Naive B cell (primary cell): ENCODE results near the gene MAMSTR. TPM values are rescaled to one million over a fixed set of nuclear protein-coding genes. Genes with fewer than 3 reads are reported as not detected.
"Not testable (repeated sequence)": the region's sequence is repeated elsewhere in the genome, so short reads cannot be mapped to it uniquely, and the experiment has no call there.

Experiments
- ATAC-seq, 2 donors: fragments of 150-1000 bp; cut with Tn5 transposase; 2 replicates each; pipeline ENCODE4 v1.10.0; 2021; ENCODE audit warnings: low read depth in 2 of 2, mild to moderate bottlenecking in 2 of 2, moderate library complexity in 2 of 2
- DNase-seq: peaks from one replicate; pipeline ENCODE4 v3.0.0; 2022
- H3K27ac Mint-ChIP-seq, 6 donors: one replicate each; pipeline ENCODE4 v1.8.0; 2020 to 2022; ENCODE audit warnings: mild to moderate bottlenecking in 6 of 6, mixed read lengths in 6 of 6, moderate library complexity in 5 of 6, inconsistent platforms in 2 of 6
- H3K27me3 Mint-ChIP-seq, 3 donors: one replicate each; pipeline ENCODE4 v1.8.0; 2021 to 2022; ENCODE audit warnings: mixed read lengths in 3 of 3, mild to moderate bottlenecking in 1 of 3
- H3K36me3 Mint-ChIP-seq, 2 donors: one replicate each; pipeline ENCODE4 v1.8.0; 2020 to 2022; ENCODE audit warnings: mixed read lengths in 2 of 2, inconsistent platforms in 1 of 2, mild to moderate bottlenecking in 1 of 2
- H3K4me1 Mint-ChIP-seq, 3 donors: one replicate each; pipeline ENCODE4 v1.8.0; 2020 to 2022; ENCODE audit warnings: mixed read lengths in 3 of 3, inconsistent platforms in 1 of 3, mild to moderate bottlenecking in 1 of 3, moderate library complexity in 1 of 3
- H3K4me3 Mint-ChIP-seq, 8 donors: one replicate each; pipeline ENCODE4 v1.8.0; 2020 to 2022; ENCODE audit warnings: mild to moderate bottlenecking in 8 of 8, mixed read lengths in 8 of 8, moderate library complexity in 8 of 8, inconsistent platforms in 2 of 8
- H3K9me3 Mint-ChIP-seq, 7 donors: one replicate each; pipeline ENCODE4 v1.8.0; 2020 to 2022; ENCODE audit warnings: mixed read lengths in 7 of 7, mild to moderate bottlenecking in 5 of 7, inconsistent platforms in 2 of 7, moderate library complexity in 1 of 7
- polyA plus RNA-seq, 6 donors: library from polyadenylated mRNA; unstranded; fragments of 300-500 nt; fragmentation: Illumina TruSeq; gene quantifications; one replicate each; pipeline ENCODE4 v1.2.3, GENCODE V29; 2021; ENCODE audit warnings: low read depth in 6 of 6

Gene MAMSTR
- polyA plus RNA-seq, 6 donors from 2014 or later, result 0.21 to 0.70 (median 0.31) TPM; not detected in 1

DNA sequence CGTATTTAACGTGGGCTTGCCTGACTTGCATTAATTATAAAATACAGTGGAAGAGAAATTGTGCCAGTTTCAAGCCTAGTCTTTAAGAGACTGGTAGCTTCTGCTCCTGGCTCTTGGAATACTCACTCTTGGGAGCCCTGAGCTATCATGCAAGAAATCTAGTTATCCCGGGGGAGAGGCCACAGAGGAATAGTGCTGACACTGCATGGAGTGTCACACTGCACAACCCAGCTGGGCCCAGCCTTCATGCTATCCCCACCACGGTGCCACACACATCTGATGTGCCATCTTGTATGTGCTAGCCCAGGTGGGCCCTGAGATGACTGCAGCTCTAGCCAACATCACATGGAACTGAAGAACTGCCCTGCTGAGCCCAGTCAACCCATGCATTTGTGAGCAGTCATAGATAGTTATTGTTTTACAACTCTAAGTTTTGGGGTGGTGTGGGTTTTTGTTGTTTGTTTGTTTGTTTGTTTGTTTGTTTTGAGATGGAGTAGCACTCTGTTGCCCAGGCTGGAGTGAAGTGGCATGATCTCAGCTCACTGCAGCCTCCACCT lies 8.3 kb downstream of the MAMSTR start:
- Mint-ChIP-seq H3K36me3 (no peaks in the 10 kb centered on the region), H3K9me3 (peaks cover 0 to 3% (median 0%) of the 10 kb centered on the region in 7 donors), H3K4me1 (peaks cover 15 to 30% (median 30%) of the 10 kb centered on the region in 3 donors), H3K27ac (no peak overlapping the region), H3K27me3 (no peaks in the 10 kb centered on the region), H3K4me3 (peak overlapping the region in 2 of 8 donors; percentile 54 to 73)
- no peak for ATAC-seq
- no peak for DNase-seq

DNA sequence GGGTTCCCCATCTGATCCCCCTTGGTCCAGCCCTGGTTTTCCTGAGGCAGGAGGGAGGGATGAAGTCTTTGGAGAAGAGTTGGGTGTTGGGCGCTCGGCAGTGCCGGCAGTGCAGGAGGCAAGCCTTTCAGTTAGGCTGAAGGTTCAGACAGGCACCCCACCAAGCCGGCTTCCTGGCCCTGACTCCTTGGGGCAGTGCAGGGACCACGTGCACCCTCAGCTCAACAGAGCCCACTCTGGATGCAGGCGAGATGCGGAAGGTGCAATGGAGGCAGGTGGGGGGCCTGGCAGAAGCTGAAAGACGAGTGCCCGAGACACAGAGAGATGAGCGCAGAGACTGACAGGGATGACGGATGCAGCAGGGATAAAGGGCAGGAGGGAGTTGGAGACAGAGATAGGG lies 11.1 kb downstream of the MAMSTR start:
- ATAC-seq (no peak), DNase-seq (no peak)
- no peaks in the 10 kb centered on the region for H3K36me3 Mint-ChIP-seq
- no peaks in the 10 kb centered on the region for H3K27me3 Mint-ChIP-seq
- peaks cover 4 to 13% (median 13%) of the 10 kb centered on the region in 3 donors for H3K4me1 Mint-ChIP-seq
- peak overlapping the region in 1 of 8 donors; percentile 82 for H3K4me3 Mint-ChIP-seq
- peaks cover 0 to 3% (median 0%) of the 10 kb centered on the region in 7 donors for H3K9me3 Mint-ChIP-seq
- peak overlapping the region in 1 of 6 donors; percentile 54 for H3K27ac Mint-ChIP-seq

DNA sequence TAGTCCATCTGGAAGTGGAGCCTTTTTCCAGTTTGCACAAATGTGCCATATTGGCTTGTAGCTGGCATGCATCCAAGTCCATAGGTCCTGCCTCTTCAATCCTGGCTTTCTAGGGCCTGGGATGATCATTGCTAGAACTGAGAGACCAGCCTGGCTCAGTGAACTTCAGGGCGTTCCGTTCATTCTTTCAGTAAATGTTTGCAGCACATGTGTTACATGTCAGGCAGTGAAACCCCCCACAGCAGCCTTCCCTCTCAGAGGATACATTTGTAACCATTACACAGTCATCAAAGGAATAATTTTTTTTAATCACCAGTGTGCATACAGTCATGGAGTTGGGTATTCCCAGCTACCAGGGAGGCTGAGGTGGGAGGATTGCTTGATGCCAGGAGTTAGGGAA lies 14.1 kb downstream of the MAMSTR start:
- DNase-seq, result no peak

DNA sequence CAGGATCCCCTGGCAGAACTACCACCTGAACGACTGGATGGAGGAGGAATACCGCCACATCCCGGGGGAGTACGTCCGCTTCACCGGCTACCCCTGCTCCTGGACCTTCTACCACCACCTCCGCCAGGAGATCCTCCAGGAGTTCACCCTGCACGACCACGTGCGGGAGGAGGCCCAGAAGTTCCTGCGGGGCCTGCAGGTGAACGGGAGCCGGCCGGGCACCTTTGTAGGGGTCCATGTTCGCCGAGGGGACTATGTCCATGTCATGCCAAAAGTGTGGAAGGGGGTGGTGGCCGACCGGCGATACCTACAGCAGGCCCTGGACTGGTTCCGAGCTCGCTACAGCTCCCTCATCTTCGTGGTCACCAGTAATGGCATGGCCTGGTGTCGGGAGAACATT lies 16.2 kb downstream of the MAMSTR start:
- H3K4me1 Mint-ChIP-seq, result peaks cover 0 to 2% (median 0%) of the 10 kb centered on the region in 3 donors

More for the DNA sequence above, 14.1 kb downstream of the MAMSTR start:
- no peak for ATAC-seq
- Mint-ChIP-seq H3K36me3 (no peaks in the 10 kb centered on the region), H3K27ac (peak overlapping the region in 1 of 6 donors; percentile 59), H3K9me3 (peaks cover 0 to 3% (median 0%) of the 10 kb centered on the region in 7 donors), H3K27me3 (no peaks in the 10 kb centered on the region), H3K4me1 (peaks cover 0 to 4% (median 0%) of the 10 kb centered on the region in 3 donors), H3K4me3 (no peak overlapping the region)

DNA sequence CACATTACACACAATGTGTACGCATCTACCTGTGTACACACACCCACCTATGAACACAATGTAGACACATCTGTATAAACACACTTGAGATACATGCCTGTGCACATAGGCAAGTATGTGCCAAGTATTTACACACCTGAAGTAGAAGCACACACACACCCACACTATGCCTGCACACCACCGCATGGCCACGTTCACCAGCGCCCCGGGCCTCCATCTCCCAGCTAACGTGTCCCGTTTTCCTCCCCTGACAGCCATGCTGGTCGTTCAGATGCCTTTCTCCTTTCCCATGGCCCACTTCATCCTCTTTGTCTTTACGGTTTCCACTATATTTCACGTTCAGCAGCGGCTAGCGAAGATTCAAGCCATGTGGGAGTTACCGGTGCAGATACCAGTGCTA lies 16.8 kb downstream of the MAMSTR start:
- H3K36me3 Mint-ChIP-seq, result no peaks in the 10 kb centered on the region
- H3K4me3 Mint-ChIP-seq, result no peak overlapping the region
- no peaks in the 10 kb centered on the region for H3K9me3 Mint-ChIP-seq
- H3K27me3 Mint-ChIP-seq, result peaks cover 0 to 12% (median 10%) of the 10 kb centered on the region in 3 donors
- peaks cover 0 to under 1% (median 0%) of the 10 kb centered on the region in 3 donors for H3K4me1 Mint-ChIP-seq
- peak overlapping the region in 1 of 6 donors; percentile 28 for H3K27ac Mint-ChIP-seq
- ATAC-seq (no peak), DNase-seq (no peak)

More for the DNA sequence above, 16.2 kb downstream of the MAMSTR start:
- Mint-ChIP-seq H3K9me3 (no peaks in the 10 kb centered on the region), H3K27me3 (peaks cover 0 to 7% (median 6%) of the 10 kb centered on the region in 3 donors), H3K4me3 (no peak overlapping the region), H3K36me3 (no peaks in the 10 kb centered on the region), H3K27ac (peak overlapping the region in 1 of 6 donors; percentile 54)
- no peak for ATAC-seq
- no peak for DNase-seq

DNA sequence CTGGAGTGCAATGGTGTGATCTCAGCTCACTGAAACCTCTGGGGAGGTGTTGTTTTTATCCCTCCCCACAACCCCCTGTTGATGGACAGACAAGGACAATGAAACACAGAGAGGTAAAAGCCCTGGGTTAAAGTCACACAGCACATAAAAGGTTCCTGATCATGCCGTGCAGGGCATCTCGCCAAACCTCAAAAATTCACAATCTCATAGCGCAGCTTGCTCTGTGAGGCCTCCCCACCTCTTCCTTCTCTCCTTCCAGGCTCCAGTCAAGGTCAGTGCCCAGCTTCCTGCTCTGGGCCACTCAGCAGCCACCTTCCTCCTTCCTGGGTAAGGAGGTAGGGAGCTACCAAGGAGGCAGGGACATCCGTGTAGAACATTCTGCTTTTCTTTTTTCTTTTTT lies 21.5 kb downstream of the MAMSTR start:
- Mint-ChIP-seq H3K4me1 (peaks cover 9 to 14% (median 12%) of the 10 kb centered on the region in 3 donors), H3K9me3 (no peaks in the 10 kb centered on the region), H3K36me3 (no peaks in the 10 kb centered on the region), H3K4me3 (peak overlapping the region in 1 of 8 donors; percentile 51), H3K27ac (peak overlapping the region in 1 of 6 donors; percentile 41), H3K27me3 (peaks cover 0 to 29% (median 24%) of the 10 kb centered on the region in 3 donors)
- DNase-seq, result no peak
- ATAC-seq, result no peak

DNA sequence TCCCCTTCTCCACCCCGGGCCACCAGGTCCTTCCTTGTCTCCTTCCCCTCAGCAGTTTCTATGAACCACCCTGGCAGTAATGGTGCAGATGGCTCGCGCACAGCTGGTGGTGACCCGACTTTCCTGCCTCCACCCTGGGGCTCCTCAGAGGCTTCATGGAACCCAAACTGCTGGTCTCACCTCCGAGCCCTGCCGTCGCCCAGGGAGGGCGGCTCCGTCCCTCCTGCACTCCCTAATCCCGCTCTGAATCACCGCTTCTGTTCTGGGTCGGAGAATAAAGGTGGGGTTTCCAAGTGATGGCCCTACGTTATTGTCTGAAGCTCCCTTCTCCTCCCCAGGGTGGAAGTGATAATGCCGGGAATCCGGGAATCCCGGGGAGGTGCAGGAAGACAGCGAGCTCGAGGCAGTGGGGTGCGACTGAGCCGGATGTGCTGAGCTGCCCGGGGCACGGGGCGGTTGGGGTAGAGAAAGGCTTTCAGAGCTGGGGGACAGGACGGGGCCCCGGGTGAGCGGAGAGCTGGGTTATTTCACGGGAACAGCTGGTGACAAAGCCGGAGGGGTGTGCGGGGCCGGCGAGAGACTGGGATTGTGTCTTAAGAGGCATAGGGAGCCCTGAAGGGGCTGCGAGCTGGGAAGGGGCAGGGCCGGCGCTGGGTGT lies 23.0 kb downstream of the MAMSTR start:
- peak overlapping the region in 7 of 8 donors; percentile 75 to 86 (median 80) for H3K4me3 Mint-ChIP-seq
- peaks cover 0 to 29% (median 24%) of the 10 kb centered on the region in 3 donors for H3K27me3 Mint-ChIP-seq
- no peaks in the 10 kb centered on the region for H3K9me3 Mint-ChIP-seq
- peaks cover 9 to 14% (median 12%) of the 10 kb centered on the region in 3 donors for H3K4me1 Mint-ChIP-seq
- H3K27ac Mint-ChIP-seq, result peak overlapping the region in 3 of 6 donors; percentile 72 to 85 (median 84)
- ATAC-seq, result peak; percentile 54 to 60
- no peaks in the 10 kb centered on the region for H3K36me3 Mint-ChIP-seq
- DNase-seq, result no peak

DNA sequence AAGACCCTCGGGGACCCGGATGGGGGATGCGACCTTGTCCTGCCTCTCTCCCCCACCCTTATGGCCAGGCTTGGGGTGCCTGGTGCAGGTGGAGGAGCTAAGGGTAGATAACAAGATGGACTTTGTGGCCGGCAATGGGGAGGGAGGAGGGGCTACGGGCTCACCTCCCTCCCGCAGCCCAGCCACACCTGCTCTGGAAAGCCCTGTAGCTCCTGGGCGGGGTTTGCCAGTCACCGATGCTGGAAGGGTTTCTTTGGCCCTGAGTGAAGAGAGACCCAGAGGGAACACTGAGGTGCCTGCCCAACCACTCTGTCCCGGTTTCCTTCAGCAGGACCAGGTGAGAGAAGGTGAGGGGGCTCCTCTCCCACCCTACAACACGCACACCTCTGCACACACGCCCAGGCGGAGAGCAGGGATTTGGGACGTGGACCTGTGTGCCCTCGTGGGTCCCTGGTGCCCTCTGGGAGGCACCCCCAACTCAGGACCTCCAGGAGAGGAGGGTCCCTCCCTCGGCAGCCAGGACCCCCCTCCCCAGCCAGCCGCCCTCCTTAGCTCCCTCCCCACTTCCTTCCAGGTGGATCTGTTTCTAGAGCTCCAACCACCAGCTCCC lies 23.7 kb downstream of the MAMSTR start, which contains the start of gene FUT2:
TSS of gene FUT2 (plus strand) at position 229 of the 610 bp plus-strand sequence. CDS start 6,986 bp downstream, outside the sequence.
- Mint-ChIP-seq H3K27ac (peak within 1 kb of the TSS in 3 of 6 donors; percentile 72 to 85 (median 84)), H3K4me3 (peak within 1 kb of the TSS in 7 of 8 donors; percentile 75 to 86 (median 80)), H3K36me3 (no peaks in the 10 kb centered on the region), H3K9me3 (no peaks in the 10 kb centered on the region), H3K27me3 (peaks cover 0 to 29% (median 24%) of the 10 kb centered on the region in 3 donors), H3K4me1 (peaks cover 9 to 14% (median 12%) of the 10 kb centered on the region in 3 donors)
- no peak for ATAC-seq
- DNase-seq, result no peak

DNA sequence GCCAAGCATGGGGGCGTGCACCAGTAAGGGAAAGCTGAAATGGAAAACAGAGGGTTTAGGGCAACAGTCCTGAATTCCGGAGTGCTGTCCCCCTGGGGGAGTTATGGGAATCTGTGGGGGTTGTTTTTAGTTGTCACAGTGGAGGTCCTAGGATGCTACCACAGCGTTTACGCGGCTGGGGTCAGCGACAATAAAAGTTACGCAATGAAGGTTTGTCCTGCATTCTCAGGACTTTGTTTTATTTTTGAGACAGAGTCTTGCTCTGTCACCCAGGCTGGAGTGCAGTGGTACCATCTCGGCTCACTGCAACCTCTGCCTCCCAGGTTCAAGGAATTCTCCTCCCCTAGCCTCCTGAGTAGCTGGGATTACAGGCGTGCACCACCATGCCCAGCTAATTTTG lies 25.9 kb downstream of the MAMSTR start:
- not testable (repeated sequence) for H3K9me3 Mint-ChIP-seq, DNase-seq, H3K27ac Mint-ChIP-seq, ATAC-seq, H3K36me3 Mint-ChIP-seq
- peak overlapping the region in 1 of 8 donors; percentile 64 for H3K4me3 Mint-ChIP-seq
- peaks cover 0 to 26% (median 21%) of the 10 kb centered on the region in 3 donors for H3K27me3 Mint-ChIP-seq
- peaks cover 9 to 14% (median 12%) of the 10 kb centered on the region in 3 donors for H3K4me1 Mint-ChIP-seq

DNA sequence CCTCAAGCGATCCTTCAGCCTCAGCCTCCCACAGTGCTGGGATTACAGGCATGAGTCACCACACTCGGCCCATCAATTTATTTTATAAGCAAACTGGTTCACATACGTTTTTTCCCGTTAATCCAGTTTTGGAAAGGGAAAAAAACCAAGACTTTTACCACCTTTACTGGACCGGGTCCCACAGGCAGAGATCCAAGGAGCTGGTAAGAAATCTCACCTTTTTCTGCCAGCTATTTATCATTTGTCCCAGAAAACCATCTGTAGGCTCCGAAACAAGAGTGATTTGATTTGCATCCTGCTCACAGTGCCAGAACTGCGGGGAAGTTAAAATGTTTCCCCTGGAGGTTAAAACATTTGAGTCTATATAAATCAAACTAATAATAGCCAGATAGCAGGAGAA lies 30.1 kb downstream of the MAMSTR start:
- H3K4me3 Mint-ChIP-seq, result no peak overlapping the region
- DNase-seq (no peak), ATAC-seq (no peak)
- H3K36me3 Mint-ChIP-seq, result no peaks in the 10 kb centered on the region
- no peaks in the 10 kb centered on the region for H3K4me1 Mint-ChIP-seq
- H3K9me3 Mint-ChIP-seq, result no peaks in the 10 kb centered on the region
- H3K27ac Mint-ChIP-seq, result no peak overlapping the region
- H3K27me3 Mint-ChIP-seq, result no peaks in the 10 kb centered on the region

DNA sequence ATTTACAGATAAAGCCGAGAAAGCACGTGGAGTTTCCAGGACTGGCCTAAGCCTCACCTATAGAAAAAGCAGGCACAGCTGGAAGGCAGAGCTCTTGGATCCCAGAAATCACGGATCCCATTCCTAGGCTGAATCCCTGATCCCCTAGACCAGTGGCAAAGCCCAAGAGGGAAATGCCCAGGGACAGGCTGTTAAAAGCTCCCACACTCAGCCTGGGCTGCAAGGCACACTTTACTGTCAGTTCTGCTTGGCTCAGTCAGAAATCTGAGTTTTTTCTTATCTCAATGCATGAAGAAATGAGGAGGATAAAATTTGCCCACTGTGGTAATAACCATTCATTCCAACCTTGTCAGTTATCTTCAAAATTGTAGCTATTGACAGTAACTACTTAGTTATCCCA lies 31.7 kb downstream of the MAMSTR start:
- no peak overlapping the region for H3K4me3 Mint-ChIP-seq
- no peaks in the 10 kb centered on the region for H3K9me3 Mint-ChIP-seq
- no peaks in the 10 kb centered on the region for H3K36me3 Mint-ChIP-seq
- H3K4me1 Mint-ChIP-seq, result peaks cover 0 to 4% (median 0%) of the 10 kb centered on the region in 3 donors
- no peak for DNase-seq
- H3K27ac Mint-ChIP-seq, result no peak overlapping the region
- H3K27me3 Mint-ChIP-seq, result no peaks in the 10 kb centered on the region
- no peak for ATAC-seq

DNA sequence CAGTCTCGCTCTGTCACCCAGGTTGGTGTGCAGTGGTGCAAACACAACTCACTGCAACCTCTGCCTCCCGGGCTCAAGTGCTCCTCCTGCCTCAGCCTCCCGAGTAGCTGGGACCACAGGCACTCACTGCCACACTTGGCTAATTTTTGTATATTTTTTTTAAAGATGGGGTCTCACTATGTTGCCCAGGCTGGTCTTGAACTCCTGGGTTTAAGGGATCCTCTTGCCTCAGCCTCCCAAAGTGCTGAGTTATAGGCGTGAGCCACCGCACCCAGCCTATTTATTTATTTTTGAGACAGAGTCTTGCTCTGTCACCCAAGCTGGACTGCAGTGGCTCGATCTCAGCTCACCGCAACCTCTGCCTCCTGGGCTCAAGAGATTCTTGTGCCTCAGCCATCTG lies 32.9 kb downstream of the MAMSTR start:
- DNase-seq, H3K4me3 Mint-ChIP-seq, ATAC-seq, H3K27me3 Mint-ChIP-seq, H3K4me1 Mint-ChIP-seq, H3K36me3 Mint-ChIP-seq, H3K9me3 Mint-ChIP-seq: not testable (repeated sequence)
- peak overlapping the region in 1 of 6 donors; percentile 82 for H3K27ac Mint-ChIP-seq

DNA sequence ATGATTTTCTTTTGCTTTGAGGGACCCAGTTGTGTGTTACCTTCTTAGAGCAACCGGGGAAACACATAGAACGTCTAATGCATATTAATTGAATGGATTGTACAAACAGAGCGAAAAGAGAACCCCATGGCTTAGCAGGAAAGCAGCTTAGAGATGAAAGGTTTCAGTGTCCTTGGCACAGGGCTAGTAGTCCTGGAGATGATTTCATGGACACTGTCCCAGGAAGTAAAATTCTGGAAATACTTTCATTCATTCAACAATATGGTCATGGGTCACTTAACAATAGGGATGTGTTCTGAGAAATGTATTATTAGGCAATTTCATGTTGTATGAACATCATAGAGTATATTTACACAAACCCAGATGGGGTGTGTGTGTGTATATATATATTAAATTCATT lies 33.4 kb downstream of the MAMSTR start:
- Mint-ChIP-seq H3K27ac (no peak overlapping the region), H3K36me3 (no peaks in the 10 kb centered on the region), H3K4me3 (no peak overlapping the region), H3K27me3 (no peaks in the 10 kb centered on the region), H3K4me1 (peaks cover 0 to 4% (median 0%) of the 10 kb centered on the region in 3 donors), H3K9me3 (no peaks in the 10 kb centered on the region)
- DNase-seq, result no peak
- no peak for ATAC-seq
